ENCODE results near the gene CD44. TPM values are rescaled to one million over a fixed set of nuclear protein-coding genes. Genes with fewer than 3 reads are reported as not detected.

Gene CD44
- total RNA-seq, 4 donors from 2014 or later, result 212 to 292 (median 275) TPM

DNA sequence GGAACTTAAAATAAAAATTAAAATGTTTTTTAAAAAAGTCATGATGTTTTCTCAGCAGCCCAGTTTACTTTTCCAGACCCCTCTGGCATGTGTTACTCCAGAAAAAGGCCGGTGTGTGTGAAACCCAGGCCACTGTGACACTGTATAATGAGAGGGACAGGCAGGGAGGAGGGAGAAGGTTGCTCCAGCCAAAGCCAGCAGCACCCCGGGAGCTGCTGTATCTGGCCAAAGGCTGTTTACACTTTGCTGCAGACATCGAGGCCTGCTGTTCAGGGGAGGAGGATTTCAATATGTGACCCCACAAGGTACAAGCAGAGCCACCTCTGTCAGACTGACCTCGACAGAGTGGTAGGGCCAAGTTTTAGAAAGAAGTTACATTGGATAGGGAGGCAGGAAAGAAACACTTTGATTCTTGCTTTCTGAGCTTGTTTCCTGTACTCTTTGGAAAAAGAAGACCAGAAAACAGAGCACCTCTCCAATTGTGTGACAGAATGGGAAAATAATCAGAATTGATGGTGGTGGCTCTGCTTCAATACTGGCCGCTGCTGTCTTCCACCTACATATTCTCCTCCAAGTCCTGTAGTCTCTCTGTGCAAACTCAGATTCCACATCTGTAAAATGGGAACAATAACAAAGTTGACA is 41.0 kb upstream of the CD44 start:
- 34% methylated on average over 5 of the region's 5 CpGs for WGBS
- H3K27me3 ChIP-seq, result no peaks in the 10 kb centered on the region
- H3K9me3 ChIP-seq, result no peaks in the 10 kb centered on the region
- H3K27ac ChIP-seq (replicated peaks in 1 of 4), result peak overlapping the region; percentile 56 to 84 (median 79)
- intact Hi-C loops (cut with DNase I), result no loop called here
- H3K4me3 ChIP-seq, result no peak overlapping the region
- H3K36me3 ChIP-seq, result no peaks in the 10 kb centered on the region
- H3K4me1 ChIP-seq, result peaks cover 23 to 53% (median 51%) of the 10 kb centered on the region in 4 donors
- no peak for DNase-seq (ENCODE audit: extremely low spot score)
- TF ChIP-seq EP300 (IDR thresholded peaks at IDR 0.05), result no peak
- TF ChIP-seq, protein P1, sequence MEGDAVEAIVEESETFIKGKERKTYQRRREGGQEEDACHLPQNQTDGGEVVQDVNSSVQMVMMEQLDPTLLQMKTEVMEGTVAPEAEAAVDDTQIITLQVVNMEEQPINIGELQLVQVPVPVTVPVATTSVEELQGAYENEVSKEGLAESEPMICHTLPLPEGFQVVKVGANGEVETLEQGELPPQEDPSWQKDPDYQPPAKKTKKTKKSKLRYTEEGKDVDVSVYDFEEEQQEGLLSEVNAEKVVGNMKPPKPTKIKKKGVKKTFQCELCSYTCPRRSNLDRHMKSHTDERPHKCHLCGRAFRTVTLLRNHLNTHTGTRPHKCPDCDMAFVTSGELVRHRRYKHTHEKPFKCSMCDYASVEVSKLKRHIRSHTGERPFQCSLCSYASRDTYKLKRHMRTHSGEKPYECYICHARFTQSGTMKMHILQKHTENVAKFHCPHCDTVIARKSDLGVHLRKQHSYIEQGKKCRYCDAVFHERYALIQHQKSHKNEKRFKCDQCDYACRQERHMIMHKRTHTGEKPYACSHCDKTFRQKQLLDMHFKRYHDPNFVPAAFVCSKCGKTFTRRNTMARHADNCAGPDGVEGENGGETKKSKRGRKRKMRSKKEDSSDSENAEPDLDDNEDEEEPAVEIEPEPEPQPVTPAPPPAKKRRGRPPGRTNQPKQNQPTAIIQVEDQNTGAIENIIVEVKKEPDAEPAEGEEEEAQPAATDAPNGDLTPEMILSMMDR (IDR thresholded peaks at IDR 0.05), result no peak
- TF ChIP-seq POLR2A (IDR thresholded peaks at IDR 0.05; ENCODE audit: low read depth), result no peak
- no peak for TF ChIP-seq POLR2AphosphoS5 (IDR thresholded peaks at IDR 0.05)

DNA sequence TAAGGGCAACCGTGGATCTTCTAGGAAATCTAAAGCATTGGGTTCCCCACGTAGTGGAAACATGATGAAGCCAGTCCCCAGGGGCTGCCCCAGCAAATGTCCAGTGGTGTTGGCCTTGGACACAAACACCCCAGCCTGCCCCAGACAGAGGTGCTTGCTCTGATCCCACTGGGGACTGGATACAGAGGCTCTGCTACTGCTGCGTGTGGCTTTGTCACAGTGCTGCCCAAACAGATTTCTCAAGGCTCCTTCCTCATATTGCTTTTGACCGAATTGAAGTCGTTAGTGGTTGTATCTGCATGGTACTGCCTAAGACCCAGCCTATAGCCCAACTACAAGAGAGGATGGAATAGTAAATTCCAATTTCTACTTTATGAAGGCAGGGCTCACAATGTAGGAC is 40.1 kb upstream of the CD44 start:
- no peak for DNase-seq (ENCODE audit: extremely low spot score)
- 85% methylated on average over 5 of the region's 5 CpGs for WGBS
- Histone ChIP-seq H3K4me3 (no peak overlapping the region), H3K9me3 (no peaks in the 10 kb centered on the region), H3K27ac (replicated peaks in 1 of 4) (peak overlapping the region; percentile 70 to 84 (median 79)), H3K4me1 (peaks cover 23 to 53% (median 51%) of the 10 kb centered on the region in 4 donors), H3K27me3 (no peaks in the 10 kb centered on the region), H3K36me3 (no peaks in the 10 kb centered on the region)
- TF ChIP-seq, protein P1 (IDR thresholded peaks at IDR 0.05), result no peak
- TF ChIP-seq POLR2AphosphoS5 (IDR thresholded peaks at IDR 0.05) (no peak), EP300 (IDR thresholded peaks at IDR 0.05) (no peak), POLR2A (IDR thresholded peaks at IDR 0.05; ENCODE audit: low read depth) (no peak)
- intact Hi-C loops (cut with DNase I), result no loop called here

DNA sequence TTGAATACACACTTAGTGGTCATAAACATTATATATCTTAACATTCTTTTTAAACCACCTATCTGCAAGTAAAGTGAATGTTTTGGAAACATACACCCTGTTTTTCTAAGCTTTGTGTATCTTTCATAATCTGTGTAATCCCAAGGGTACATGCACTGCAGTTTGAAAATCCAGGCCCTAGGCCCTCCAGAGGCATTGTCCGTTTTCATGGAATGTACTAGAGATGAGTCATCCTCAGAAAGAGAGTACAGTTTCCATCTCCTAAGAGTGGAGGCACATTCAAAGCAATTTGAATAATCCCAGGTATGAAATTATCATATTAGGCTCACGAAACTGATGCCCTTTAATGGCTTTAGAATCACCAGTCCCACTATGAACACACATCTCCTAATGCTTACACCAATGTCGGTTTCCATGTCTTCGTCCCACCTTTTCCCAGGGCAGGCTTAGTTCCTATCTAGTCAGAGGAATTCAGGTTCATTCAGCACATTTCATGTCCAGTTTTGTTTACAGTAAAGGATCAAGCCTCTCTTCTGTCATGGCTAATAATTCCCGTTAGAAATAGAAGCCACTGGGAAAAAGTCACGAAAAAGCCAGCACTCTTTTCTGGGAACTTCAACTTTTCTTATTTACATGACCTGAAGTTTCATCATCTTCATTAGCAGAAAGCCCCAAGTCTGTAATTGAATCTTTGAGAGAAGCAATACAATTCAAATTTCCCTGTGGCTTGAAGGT is 39.5 kb upstream of the CD44 start:
- intact Hi-C loops (cut with DNase I), result no loop called here
- 39% methylated on average over 6 of the region's 6 CpGs for WGBS
- no peak overlapping the region for H3K4me3 ChIP-seq
- H3K27me3 ChIP-seq, result no peaks in the 10 kb centered on the region
- DNase-seq (ENCODE audit: extremely low spot score), result no peak
- peaks cover 23 to 53% (median 51%) of the 10 kb centered on the region in 4 donors for H3K4me1 ChIP-seq
- TF ChIP-seq POLR2A (IDR thresholded peaks at IDR 0.05; ENCODE audit: low read depth), result no peak
- TF ChIP-seq, protein P1 (IDR thresholded peaks at IDR 0.05), result no peak
- TF ChIP-seq POLR2AphosphoS5 (IDR thresholded peaks at IDR 0.05), result peak in 1 of 2 donors; percentile 21
- TF ChIP-seq EP300 (IDR thresholded peaks at IDR 0.05), result no peak
- no peaks in the 10 kb centered on the region for H3K9me3 ChIP-seq
- no peaks in the 10 kb centered on the region for H3K36me3 ChIP-seq
- H3K27ac ChIP-seq (replicated peaks in 1 of 4), result peak overlapping the region; percentile 70 to 84 (median 79)

DNA sequence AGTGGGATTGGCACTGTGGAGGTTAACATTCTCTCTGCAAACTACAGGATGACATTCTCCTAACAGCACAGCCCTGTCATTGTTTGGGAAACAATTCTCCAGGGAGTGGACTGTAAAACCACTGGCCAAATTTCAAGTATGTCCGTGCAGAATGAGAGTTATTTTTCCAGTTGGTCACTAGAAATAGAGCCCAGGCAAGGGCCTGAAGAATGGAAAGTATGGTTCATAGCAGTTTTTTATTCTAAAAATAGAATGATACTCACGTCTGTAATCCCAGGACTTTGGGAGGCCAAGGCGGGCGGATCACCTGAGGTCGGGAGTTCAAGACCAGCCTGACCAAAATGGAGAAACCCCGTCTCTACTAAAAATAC is 39.0 kb upstream of the CD44 start:
- 41% methylated on average over 6 of the region's 6 CpGs for WGBS
- peaks cover 24 to 57% (median 53%) of the 10 kb centered on the region in 4 donors for H3K4me1 ChIP-seq
- no peak for DNase-seq (ENCODE audit: extremely low spot score)
- H3K4me3 ChIP-seq, result no peak overlapping the region
- TF ChIP-seq EP300 (IDR thresholded peaks at IDR 0.05) (no peak), POLR2AphosphoS5 (IDR thresholded peaks at IDR 0.05) (peak; percentile 60 to 87), POLR2A (IDR thresholded peaks at IDR 0.05; ENCODE audit: low read depth) (no peak)
- TF ChIP-seq, protein P1 (IDR thresholded peaks at IDR 0.05), result no peak
- peak overlapping the region; percentile 70 to 84 (median 79) for H3K27ac ChIP-seq (replicated peaks in 1 of 4)
- no peaks in the 10 kb centered on the region for H3K27me3 ChIP-seq
- no peaks in the 10 kb centered on the region for H3K36me3 ChIP-seq
- no peaks in the 10 kb centered on the region for H3K9me3 ChIP-seq
- intact Hi-C loops (cut with DNase I), result no loop called here
